Activated CD4-positive, CD25-positive, alpha-beta regulatory T cell treated with anti-CD3 and anti-CD28 coated beads, Interleukin-2, amount 50 U/mL, for 72 hours (primary cell): ENCODE results near the gene OTUB2.
A peak's percentile ranks its signal among the peaks of the same experiment; 100 is the strongest.

Source experiments
- DNase-seq: peaks from one replicate; pipeline ENCODE4 v3.0.0; 2021

Gene OTUB2

GRCh38 chr14:93997082-93997481, 29.1 kb upstream of the OTUB2 start, which contains the start of gene CCDC197:
CCDC197 (plus strand) TSS chr14:93997301; CDS start chr14:93998132, 831 bp downstream.
- no peak for DNase-seq

GRCh38 chr14:93997916-93998870, 27.9 kb upstream of the OTUB2 start:
- no peak for DNase-seq

GRCh38 chr14:93998871-93999403, 27.2 kb upstream of the OTUB2 start:
- DNase-seq: no peak

- no peak for DNase-seq
These were observed 26.6 kb upstream of the OTUB2 start for GRCh38 chr14:93999573-93999972.

- DNase-seq: no peak
These were observed 25.9 kb upstream of the OTUB2 start for GRCh38 chr14:94000267-94000666.

GRCh38 chr14:94001016-94001415, 25.1 kb upstream of the OTUB2 start:
- DNase-seq: no peak

- peak; percentile 65 for DNase-seq
These were observed 24.4 kb upstream of the OTUB2 start for GRCh38 chr14:94001501-94002396.

GRCh38 chr14:94003397-94003796, 22.7 kb upstream of the OTUB2 start:
- no peak for DNase-seq

GRCh38 chr14:94004015-94004414, 22.1 kb upstream of the OTUB2 start:
- DNase-seq: no peak

GRCh38 chr14:94005324-94006073, 20.6 kb upstream of the OTUB2 start:
- DNase-seq: no peak

GRCh38 chr14:94008234-94008633, 17.9 kb upstream of the OTUB2 start:
- DNase-seq: no peak

- no peak for DNase-seq
These were observed 16.4 kb upstream of the OTUB2 start for GRCh38 chr14:94009767-94010166.

- no peak for DNase-seq
These were observed 15.5 kb upstream of the OTUB2 start for GRCh38 chr14:94010625-94011024.

GRCh38 chr14:94011795-94012194, 14.3 kb upstream of the OTUB2 start:
- DNase-seq: no peak

- DNase-seq: no peak
These were observed 11.8 kb upstream of the OTUB2 start for GRCh38 chr14:94014382-94014781.

- no peak for DNase-seq
These were observed 10.9 kb upstream of the OTUB2 start for GRCh38 chr14:94015223-94015622.

- no peak for DNase-seq
These were observed 9.6 kb upstream of the OTUB2 start for GRCh38 chr14:94016446-94016976.

- DNase-seq: no peak
These were observed 7.8 kb upstream of the OTUB2 start for GRCh38 chr14:94018308-94018707.

- DNase-seq: no peak
These were observed 6.8 kb upstream of the OTUB2 start for GRCh38 chr14:94019329-94019728.

- DNase-seq: no peak
These were observed 5.9 kb upstream of the OTUB2 start for GRCh38 chr14:94020267-94020666.

GRCh38 chr14:94021001-94021400, 5.1 kb upstream of the OTUB2 start:
- no peak for DNase-seq
